ENCODE data around the gene PRELID3B.
"Not testable (repeated sequence)": the region's sequence is repeated elsewhere in the genome, so short reads cannot be mapped to it uniquely, and the experiment has no call there.

PRELID3B gene

GRCh38 chr20:59015812-59016711, 26.5 kb downstream of the PRELID3B start:
- intact Hi-C loops (cut with DNase I): no loop called here
- peak in 4 of 42 donors; percentile 5 to 22 (median 8) for DNase-seq

GRCh38 chr20:59015411-59015810, 27.2 kb downstream of the PRELID3B start:
- peak in 4 of 42 donors; percentile 3 to 32 (median 12) for DNase-seq
- intact Hi-C loops (cut with DNase I): no loop called here

GRCh38 chr20:59014680-59015389, 27.8 kb downstream of the PRELID3B start:
- intact Hi-C loops (cut with DNase I): no loop called here
- DNase-seq: peak in 8 of 42 donors; percentile 6 to 35 (median 20)

GRCh38 chr20:59013959-59014608, 28.5 kb downstream of the PRELID3B start:
- intact Hi-C loops (cut with DNase I): no loop called here
- peak in 22 of 42 donors; percentile 22 to 78 (median 55) for DNase-seq

- intact Hi-C loops (cut with DNase I): no loop called here
- peak in 9 of 42 donors; percentile 0 to 35 (median 9) for DNase-seq
These were observed 29.3 kb downstream of the PRELID3B start for GRCh38 chr20:59013031-59013951.

GRCh38 chr20:59011874-59012157, 30.8 kb downstream of the PRELID3B start:
- intact Hi-C loops (cut with DNase I): not testable (repeated sequence)
- DNase-seq: peak in 1 of 42 donors; percentile 1

- DNase-seq: peak in 10 of 42 donors; percentile 10 to 38 (median 16)
These were observed 31.4 kb downstream of the PRELID3B start for GRCh38 chr20:59010995-59011873.

GRCh38 chr20:59010321-59010994, 32.1 kb downstream of the PRELID3B start:
- intact Hi-C loops (cut with DNase I): no loop called here

More at GRCh38 chr20:59010995-59011873, 31.4 kb downstream of the PRELID3B start:
- intact Hi-C loops (cut with DNase I): no loop called here

GRCh38 chr20:59008715-59009336, 33.8 kb downstream of the PRELID3B start:
- DNase-seq: peak in 5 of 42 donors; percentile 2 to 19 (median 8)
- intact Hi-C loops (cut with DNase I): no loop called here

More at GRCh38 chr20:59010321-59010994, 32.1 kb downstream of the PRELID3B start:
- DNase-seq: peak in 7 of 42 donors; percentile 2 to 25 (median 7)

GRCh38 chr20:59007665-59008511, 34.7 kb downstream of the PRELID3B start:
- intact Hi-C loops (cut with DNase I): no loop called here
- DNase-seq: peak in 18 of 42 donors; percentile 22 to 53 (median 40)

GRCh38 chr20:59006864-59007664, 35.5 kb downstream of the PRELID3B start, which contains the start of gene CTSZ:
TSS of gene CTSZ (minus strand) at chr20:59007254. CDS start at chr20:59007128, 126 bp downstream.
- intact Hi-C loops (cut with DNase I): no loop called here
- DNase-seq: peak in 26 of 42 donors; percentile 11 to 59 (median 41)

GRCh38 chr20:59006167-59006863, 36.3 kb downstream of the PRELID3B start:
- peak in 9 of 42 donors; percentile 6 to 40 (median 18) for DNase-seq
- intact Hi-C loops (cut with DNase I): no loop called here

- intact Hi-C loops (cut with DNase I): no loop called here
- peak in 4 of 42 donors; percentile 3 to 13 (median 8) for DNase-seq
These were observed 36.9 kb downstream of the PRELID3B start for GRCh38 chr20:59005523-59006166.
